Esophagus muscularis mucosa (tissue), 4 donors: ENCODE results near the gene KCNQ1.

ENCODE experiments used
- EP300 ChIP-seq: sonication (generic); formaldehyde crosslinking; IDR thresholded peaks from one replicate; pipeline ENCODE4 v1.6.1; 2017; ENCODE audit warnings: antibody characterized with exemption
- POLR2A ChIP-seq: fragments of 450-650 bp; IDR thresholded peaks from one replicate; pipeline ENCODE4 v1.6.1; 2017; ENCODE audit warnings: antibody characterized with exemption, moderate library complexity, mild to moderate bottlenecking, low read depth
- POLR2AphosphoS5 ChIP-seq, 2 donors: sonication (generic); formaldehyde crosslinking; IDR thresholded peaks; one replicate each; pipeline ENCODE4 v1.6.1; 2017; ENCODE audit warnings: antibody characterized with exemption in 2 of 2
- TF ChIP-seq, protein P1 (sequence below), 3 experiments: fragments of 200-600 bp in 2 of 3; fragments of 450-650 bp in 1 of 3; sonication (generic) in 2 of 3; IDR thresholded peaks; one replicate each; pipeline ENCODE4 v1.5.1; 2017 to 2019; ENCODE audit warnings: antibody characterized with exemption in 3 of 3, mild to moderate bottlenecking in 2 of 3, moderate library complexity in 1 of 3

DNA sequence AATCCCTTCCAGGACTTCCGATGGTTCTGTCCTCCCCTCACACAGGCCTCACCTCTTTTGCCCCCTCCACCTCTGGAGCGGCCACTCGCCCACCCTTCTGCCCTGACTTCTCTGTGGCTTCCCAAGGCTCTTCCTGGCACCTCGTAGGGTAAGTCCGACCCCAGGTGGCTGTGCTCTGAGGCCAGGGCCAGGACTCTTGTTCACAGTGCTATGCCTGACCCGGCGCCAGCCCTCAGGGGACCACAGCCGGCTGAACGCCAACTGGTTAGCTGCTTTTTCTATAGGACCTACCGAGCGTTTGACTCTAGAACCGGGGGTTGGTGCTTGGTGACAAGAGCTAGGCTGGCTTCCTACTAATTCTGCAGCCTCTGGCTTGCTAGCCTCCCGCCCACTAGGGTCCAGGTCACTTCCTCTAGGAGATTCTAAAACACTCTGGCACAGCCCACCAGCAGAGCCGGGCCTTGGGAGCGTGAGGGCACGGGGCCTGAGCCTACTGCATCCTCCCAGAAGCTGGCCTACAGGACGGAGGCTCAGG is 283.4 kb downstream of the KCNQ1 start:
- TF ChIP-seq, protein P1, sequence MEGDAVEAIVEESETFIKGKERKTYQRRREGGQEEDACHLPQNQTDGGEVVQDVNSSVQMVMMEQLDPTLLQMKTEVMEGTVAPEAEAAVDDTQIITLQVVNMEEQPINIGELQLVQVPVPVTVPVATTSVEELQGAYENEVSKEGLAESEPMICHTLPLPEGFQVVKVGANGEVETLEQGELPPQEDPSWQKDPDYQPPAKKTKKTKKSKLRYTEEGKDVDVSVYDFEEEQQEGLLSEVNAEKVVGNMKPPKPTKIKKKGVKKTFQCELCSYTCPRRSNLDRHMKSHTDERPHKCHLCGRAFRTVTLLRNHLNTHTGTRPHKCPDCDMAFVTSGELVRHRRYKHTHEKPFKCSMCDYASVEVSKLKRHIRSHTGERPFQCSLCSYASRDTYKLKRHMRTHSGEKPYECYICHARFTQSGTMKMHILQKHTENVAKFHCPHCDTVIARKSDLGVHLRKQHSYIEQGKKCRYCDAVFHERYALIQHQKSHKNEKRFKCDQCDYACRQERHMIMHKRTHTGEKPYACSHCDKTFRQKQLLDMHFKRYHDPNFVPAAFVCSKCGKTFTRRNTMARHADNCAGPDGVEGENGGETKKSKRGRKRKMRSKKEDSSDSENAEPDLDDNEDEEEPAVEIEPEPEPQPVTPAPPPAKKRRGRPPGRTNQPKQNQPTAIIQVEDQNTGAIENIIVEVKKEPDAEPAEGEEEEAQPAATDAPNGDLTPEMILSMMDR (IDR thresholded peaks at IDR 0.05) = no peak
- TF ChIP-seq POLR2A (no peak), EP300 (no peak), POLR2AphosphoS5 (IDR thresholded peaks at IDR 0.05) (no peak)
